Right atrium auricular region (tissue), 2 donors: ENCODE data around the gene CANX. TPM values are rescaled to one million over a fixed set of nuclear protein-coding genes. Genes with fewer than 3 reads are reported as not detected.

Experiments used
- DNase-seq: peaks from one replicate; pipeline ENCODE4 v3.0.0-alpha.2; 2019; ENCODE audit warnings: low spot score
- H3K27ac ChIP-seq, 2 donors: fragments of 200-600 bp; sonication (generic); 1 replicate in 1 of 2; 2 replicates in 1 of 2; pipeline ENCODE4 v1.5.1; 2016 to 2019
- H3K27me3 ChIP-seq, 2 donors: fragments of 200-600 bp; sonication (generic); one replicate each; pipeline versions ENCODE4 v1.5.1 to v1.6.0; 2017 to 2019
- H3K36me3 ChIP-seq: fragments of 200-600 bp; sonication (generic); one replicate; pipeline ENCODE4 v1.5.1; 2016
- H3K4me1 ChIP-seq, 2 donors: fragments of 200-600 bp; sonication (generic); one replicate each; pipeline versions ENCODE4 v1.5.1 to v1.6.0; 2017 to 2019
- H3K4me3 ChIP-seq, 2 donors: fragments of 200-600 bp; sonication (generic); 1 replicate in 1 of 2; 2 replicates in 1 of 2; pipeline ENCODE4 v1.5.1; 2017 to 2019; ENCODE audit warnings: mild to moderate bottlenecking in 1 of 2, moderate library complexity in 1 of 2
- H3K9me3 ChIP-seq, 2 donors: fragments of 200-600 bp; sonication (generic); one replicate each; pipeline ENCODE4 v1.5.1; 2019
- total RNA-seq, 2 donors: library from RNA; depleted of rRNA; stranded (reverse); fragments of >200 nt; gene quantifications; one replicate each; pipeline ENCODE4 v1.1.0, GENCODE V29; 2016
- TF ChIP-seq, protein P1 (sequence below), 2 donors: fragments of 200-600 bp; sonication (generic); IDR thresholded peaks; one replicate each; pipeline ENCODE4 v1.5.1; 2019; ENCODE audit warnings: antibody characterized with exemption in 2 of 2

CANX gene
- total RNA-seq, 2 donors from 2014 or later = 288 to 297 TPM

DNA sequence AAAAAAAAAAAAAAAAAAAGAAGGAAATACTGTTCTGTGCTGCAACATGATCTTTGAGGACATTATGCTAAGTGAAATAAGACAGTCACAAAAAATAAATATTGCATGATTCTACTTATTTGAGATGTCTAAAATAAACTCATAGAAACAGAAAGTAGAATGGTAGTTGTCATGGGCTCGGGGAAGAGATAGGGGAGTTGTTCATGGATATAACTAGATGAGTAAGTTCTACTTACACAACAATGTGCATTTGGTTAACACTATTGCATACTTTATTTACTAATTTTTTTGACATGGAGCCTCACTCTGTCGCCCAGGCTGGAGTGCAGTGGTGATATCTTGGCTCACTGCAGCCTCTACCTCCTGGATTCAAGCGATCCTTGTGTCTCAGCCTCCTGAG is 49.0 kb downstream of the CANX start:
- Histone ChIP-seq H3K9me3 (no peaks in the 10 kb centered on the region), H3K4me3 (no peak overlapping the region), H3K4me1 (peaks cover 0 to 8% of the 10 kb centered on the region in 2 donors), H3K27me3 (no peaks in the 10 kb centered on the region), H3K36me3 (no peaks in the 10 kb centered on the region), H3K27ac (no peak overlapping the region)
- TF ChIP-seq, protein P1, sequence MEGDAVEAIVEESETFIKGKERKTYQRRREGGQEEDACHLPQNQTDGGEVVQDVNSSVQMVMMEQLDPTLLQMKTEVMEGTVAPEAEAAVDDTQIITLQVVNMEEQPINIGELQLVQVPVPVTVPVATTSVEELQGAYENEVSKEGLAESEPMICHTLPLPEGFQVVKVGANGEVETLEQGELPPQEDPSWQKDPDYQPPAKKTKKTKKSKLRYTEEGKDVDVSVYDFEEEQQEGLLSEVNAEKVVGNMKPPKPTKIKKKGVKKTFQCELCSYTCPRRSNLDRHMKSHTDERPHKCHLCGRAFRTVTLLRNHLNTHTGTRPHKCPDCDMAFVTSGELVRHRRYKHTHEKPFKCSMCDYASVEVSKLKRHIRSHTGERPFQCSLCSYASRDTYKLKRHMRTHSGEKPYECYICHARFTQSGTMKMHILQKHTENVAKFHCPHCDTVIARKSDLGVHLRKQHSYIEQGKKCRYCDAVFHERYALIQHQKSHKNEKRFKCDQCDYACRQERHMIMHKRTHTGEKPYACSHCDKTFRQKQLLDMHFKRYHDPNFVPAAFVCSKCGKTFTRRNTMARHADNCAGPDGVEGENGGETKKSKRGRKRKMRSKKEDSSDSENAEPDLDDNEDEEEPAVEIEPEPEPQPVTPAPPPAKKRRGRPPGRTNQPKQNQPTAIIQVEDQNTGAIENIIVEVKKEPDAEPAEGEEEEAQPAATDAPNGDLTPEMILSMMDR (IDR thresholded peaks at IDR 0.05) = no peak
- DNase-seq = no peak

DNA sequence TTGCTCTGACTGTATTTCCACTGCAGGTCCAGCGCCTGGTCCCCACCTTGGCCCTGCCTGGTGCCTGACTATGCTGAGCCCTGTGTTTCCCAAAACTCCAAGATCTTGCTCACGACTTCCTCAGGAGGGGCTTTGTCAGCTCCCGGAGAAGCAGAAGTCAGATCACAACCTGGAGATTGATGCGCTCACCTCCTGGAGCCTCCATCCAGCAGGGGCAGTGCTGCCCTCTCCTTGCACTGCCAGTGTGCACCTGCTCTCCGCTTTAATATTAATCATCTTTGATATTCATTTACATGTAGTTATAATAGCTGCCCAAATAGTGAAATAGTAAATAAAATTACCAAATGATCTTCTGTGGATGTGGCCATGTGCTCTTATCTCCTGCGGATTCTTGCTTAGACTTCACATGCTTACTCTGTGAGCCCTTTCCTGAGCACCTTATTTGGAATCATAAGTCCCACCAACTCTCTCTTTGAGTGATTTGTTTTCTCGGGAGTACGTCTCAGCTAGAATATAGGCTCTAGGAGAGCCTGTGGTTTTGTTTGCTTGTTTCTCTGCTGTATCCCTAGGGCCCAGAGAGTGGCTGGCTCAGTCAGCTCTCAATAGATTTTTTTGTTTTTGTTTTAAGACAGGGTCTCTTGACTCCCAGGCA is 51.2 kb downstream of the CANX start:
- DNase-seq = no peak
- H3K27ac ChIP-seq = no peak overlapping the region
- H3K4me1 ChIP-seq = peaks cover 0 to 20% of the 10 kb centered on the region in 2 donors
- TF ChIP-seq, protein P1 (IDR thresholded peaks at IDR 0.05) = no peak
- no peaks in the 10 kb centered on the region for H3K9me3 ChIP-seq
- H3K27me3 ChIP-seq = no peaks in the 10 kb centered on the region
- H3K36me3 ChIP-seq = no peaks in the 10 kb centered on the region
- H3K4me3 ChIP-seq = no peak overlapping the region

DNA sequence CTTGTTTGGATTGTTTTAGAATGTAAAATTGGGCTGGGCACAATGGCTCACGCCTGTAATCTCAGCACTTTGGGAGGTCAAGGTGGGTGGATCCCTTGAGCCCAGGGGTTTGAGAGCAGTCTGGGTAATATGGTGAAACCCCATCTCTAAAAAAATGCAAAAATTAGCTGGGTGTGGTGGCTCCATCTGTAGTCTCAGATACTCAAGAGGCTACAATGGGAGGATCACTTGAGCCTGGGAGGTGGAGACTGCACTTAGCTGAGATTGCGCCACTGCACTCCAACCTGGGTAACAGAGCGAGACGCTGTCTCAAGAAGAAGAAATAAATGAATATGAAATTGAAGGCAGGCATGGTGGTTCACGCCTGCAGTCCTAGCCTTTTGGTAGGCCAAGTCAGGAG is 55.2 kb downstream of the CANX start:
- Histone ChIP-seq H3K9me3 (no peaks in the 10 kb centered on the region), H3K4me3 (no peak overlapping the region), H3K36me3 (no peaks in the 10 kb centered on the region), H3K4me1 (peaks cover 0 to 32% of the 10 kb centered on the region in 2 donors), H3K27me3 (no peaks in the 10 kb centered on the region), H3K27ac (no peak overlapping the region)
- TF ChIP-seq, protein P1 (IDR thresholded peaks at IDR 0.05) = no peak
- DNase-seq = no peak

DNA sequence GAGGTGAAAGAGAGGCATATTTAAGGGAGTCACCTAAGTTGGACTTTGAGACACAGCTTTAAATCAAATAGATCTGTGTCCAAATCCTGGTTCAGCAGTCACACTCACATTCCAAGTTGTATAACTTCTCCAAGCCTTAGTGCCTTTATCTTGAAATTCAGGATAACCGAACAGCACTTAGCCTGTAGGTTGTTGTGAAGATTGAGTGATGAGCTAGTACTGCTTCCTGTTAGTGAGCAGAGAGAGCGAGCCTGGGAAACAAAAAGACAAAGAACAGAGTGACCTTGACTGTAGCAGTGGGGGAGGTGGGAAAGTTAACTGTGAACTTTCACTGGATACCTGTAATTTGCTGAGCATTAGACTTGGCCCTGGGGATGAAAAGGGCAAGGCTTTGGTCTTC is 56.3 kb downstream of the CANX start:
- Histone ChIP-seq H3K36me3 (no peaks in the 10 kb centered on the region), H3K9me3 (no peaks in the 10 kb centered on the region), H3K27me3 (no peaks in the 10 kb centered on the region), H3K4me1 (peaks cover 0 to 40% of the 10 kb centered on the region in 2 donors), H3K27ac (peak overlapping the region in 1 of 2 donors; percentile 41), H3K4me3 (no peak overlapping the region)
- TF ChIP-seq, protein P1 (IDR thresholded peaks at IDR 0.05) = no peak
- DNase-seq = no peak

DNA sequence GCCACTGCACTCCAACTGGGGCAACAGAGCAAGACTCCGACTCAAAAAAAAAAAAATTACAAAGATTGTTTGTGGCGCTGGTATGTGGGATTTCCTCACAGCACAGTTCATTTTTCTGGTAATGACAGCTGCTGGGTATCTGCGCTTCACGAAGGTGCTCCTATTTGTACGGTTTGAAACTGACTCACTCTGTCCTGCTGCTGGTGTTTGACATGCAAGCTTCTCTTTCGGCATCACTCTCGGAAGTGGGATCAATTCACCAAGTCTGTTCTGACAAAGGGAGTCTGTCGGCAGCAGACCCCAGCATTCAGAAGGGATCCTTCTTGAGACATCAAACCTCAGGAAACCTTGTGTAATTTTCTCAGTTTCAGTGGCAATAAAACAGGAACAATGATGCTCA is 60.2 kb downstream of the CANX start:
- no peak overlapping the region for H3K27ac ChIP-seq
- H3K4me3 ChIP-seq = no peak overlapping the region
- H3K9me3 ChIP-seq = no peaks in the 10 kb centered on the region
- H3K36me3 ChIP-seq = no peaks in the 10 kb centered on the region
- H3K4me1 ChIP-seq = peaks cover 0 to 68% of the 10 kb centered on the region in 2 donors
- no peak for DNase-seq
- H3K27me3 ChIP-seq = no peaks in the 10 kb centered on the region
- TF ChIP-seq, protein P1 (IDR thresholded peaks at IDR 0.05) = no peak
